ENCODE measurements around the gene FER.

- no peak for TF ChIP-seq CTCF (IDR thresholded peaks at IDR 0.05; ENCODE audit: poor library complexity)
- no peak for TF ChIP-seq EZH2phosphoT487 (IDR thresholded peaks at IDR 0.05; ENCODE audit: low read depth, severe bottlenecking, unreplicated experiment)
- TF ChIP-seq EZH2 (IDR thresholded peaks at IDR 0.05; ENCODE audit: borderline replicate concordance), result no peak
Measured at GRCh38 chr5:108729242-108729615, 18.5 kb upstream of the FER start.
